ENCODE measurements around the gene GALNT13.
A peak's percentile ranks its signal among the peaks of the same experiment; 100 is the strongest.

The GALNT13 gene

GRCh38 chr2:153971855-153972254 is 100.1 kb downstream of the GALNT13 start:
- H3K36me3 Mint-ChIP-seq (ENCODE audit: insufficient read depth) = no peaks in the 10 kb centered on the region
- H3K4me1 Mint-ChIP-seq (ENCODE audit: low read depth in 2 of 2) = no peaks in the 10 kb centered on the region
- H3K27me3 Mint-ChIP-seq = no peaks in the 10 kb centered on the region
- peaks cover 8 to 11% of the 10 kb centered on the region in 2 donors for H3K9me3 Mint-ChIP-seq
- DNase-seq (no peak), ATAC-seq (replicated peaks) (no peak)
- no peak overlapping the region for H3K4me3 Mint-ChIP-seq
- H3K27ac Mint-ChIP-seq = no peak overlapping the region

- DNase-seq (no peak), ATAC-seq (replicated peaks) (no peak)
- H3K27ac Mint-ChIP-seq = no peak overlapping the region
- no peaks in the 10 kb centered on the region for H3K4me1 Mint-ChIP-seq (ENCODE audit: low read depth in 2 of 2)
- no peaks in the 10 kb centered on the region for H3K27me3 Mint-ChIP-seq
- H3K4me3 Mint-ChIP-seq = no peak overlapping the region
- H3K9me3 Mint-ChIP-seq = peaks cover 8 to 11% of the 10 kb centered on the region in 2 donors
- H3K36me3 Mint-ChIP-seq (ENCODE audit: insufficient read depth) = no peaks in the 10 kb centered on the region
Observed at GRCh38 chr2:153972412-153972811, 100.7 kb downstream of the GALNT13 start.

- no peak overlapping the region for H3K4me3 Mint-ChIP-seq
- H3K9me3 Mint-ChIP-seq = peaks cover 16 to 19% of the 10 kb centered on the region in 2 donors
- ATAC-seq (replicated peaks) = no peak
Observed at GRCh38 chr2:153986488-153987229, 114.9 kb downstream of the GALNT13 start.

GRCh38 chr2:153990771-153991170 is 119.0 kb downstream of the GALNT13 start:
- H3K27ac Mint-ChIP-seq = no peak overlapping the region
- no peaks in the 10 kb centered on the region for H3K36me3 Mint-ChIP-seq (ENCODE audit: insufficient read depth)
- H3K4me3 Mint-ChIP-seq = no peak overlapping the region
- ATAC-seq (replicated peaks) (no peak), DNase-seq (no peak)
- H3K4me1 Mint-ChIP-seq (ENCODE audit: low read depth in 2 of 2) = no peaks in the 10 kb centered on the region
- peaks cover 15 to 19% of the 10 kb centered on the region in 2 donors for H3K9me3 Mint-ChIP-seq
- no peaks in the 10 kb centered on the region for H3K27me3 Mint-ChIP-seq

More at GRCh38 chr2:153986488-153987229, 114.9 kb downstream of the GALNT13 start:
- no peaks in the 10 kb centered on the region for H3K27me3 Mint-ChIP-seq
- DNase-seq = no peak
- no peaks in the 10 kb centered on the region for H3K36me3 Mint-ChIP-seq (ENCODE audit: insufficient read depth)
- H3K4me1 Mint-ChIP-seq (ENCODE audit: low read depth in 2 of 2) = no peaks in the 10 kb centered on the region
- H3K27ac Mint-ChIP-seq = no peak overlapping the region

GRCh38 chr2:154013514-154013913 is 141.8 kb downstream of the GALNT13 start:
- Mint-ChIP-seq H3K4me1 (ENCODE audit: low read depth in 2 of 2) (no peaks in the 10 kb centered on the region), H3K9me3 (peaks cover 13 to 37% of the 10 kb centered on the region in 2 donors), H3K27ac (no peak overlapping the region), H3K36me3 (ENCODE audit: insufficient read depth) (no peaks in the 10 kb centered on the region), H3K4me3 (no peak overlapping the region), H3K27me3 (no peaks in the 10 kb centered on the region)
- DNase-seq (no peak), ATAC-seq (replicated peaks) (no peak)

- DNase-seq (no peak), ATAC-seq (replicated peaks) (no peak)
- Mint-ChIP-seq H3K27ac (no peak overlapping the region), H3K27me3 (no peaks in the 10 kb centered on the region), H3K36me3 (ENCODE audit: insufficient read depth) (no peaks in the 10 kb centered on the region), H3K4me1 (ENCODE audit: low read depth in 2 of 2) (no peaks in the 10 kb centered on the region), H3K9me3 (peaks cover 13 to 27% of the 10 kb centered on the region in 2 donors), H3K4me3 (no peak overlapping the region)
Observed at GRCh38 chr2:154015233-154015632, 143.5 kb downstream of the GALNT13 start.

GRCh38 chr2:154029504-154029903 is 157.8 kb downstream of the GALNT13 start:
- Mint-ChIP-seq H3K36me3 (ENCODE audit: insufficient read depth) (no peaks in the 10 kb centered on the region), H3K27ac (no peak overlapping the region), H3K9me3 (peaks cover 11 to 18% of the 10 kb centered on the region in 2 donors), H3K4me1 (ENCODE audit: low read depth in 2 of 2) (no peaks in the 10 kb centered on the region), H3K4me3 (no peak overlapping the region), H3K27me3 (no peaks in the 10 kb centered on the region)
- DNase-seq = no peak
- ATAC-seq (replicated peaks) = no peak

GRCh38 chr2:154032220-154032619 is 160.5 kb downstream of the GALNT13 start:
- no peak for DNase-seq
- Mint-ChIP-seq H3K27me3 (no peaks in the 10 kb centered on the region), H3K36me3 (ENCODE audit: insufficient read depth) (no peaks in the 10 kb centered on the region), H3K4me3 (no peak overlapping the region), H3K4me1 (ENCODE audit: low read depth in 2 of 2) (no peaks in the 10 kb centered on the region), H3K9me3 (peaks cover 6 to 7% of the 10 kb centered on the region in 2 donors), H3K27ac (peak overlapping the region in 1 of 2 donors; percentile 5)
- no peak for ATAC-seq (replicated peaks)

- Mint-ChIP-seq H3K36me3 (ENCODE audit: insufficient read depth) (no peaks in the 10 kb centered on the region), H3K27ac (no peak overlapping the region), H3K27me3 (no peaks in the 10 kb centered on the region), H3K4me1 (ENCODE audit: low read depth in 2 of 2) (no peaks in the 10 kb centered on the region), H3K4me3 (no peak overlapping the region), H3K9me3 (peaks cover 9 to 16% of the 10 kb centered on the region in 2 donors)
- DNase-seq (no peak), ATAC-seq (replicated peaks) (no peak)
Observed at GRCh38 chr2:154046493-154046892, 174.8 kb downstream of the GALNT13 start.

- ATAC-seq (replicated peaks) = no peak
Observed at GRCh38 chr2:154048905-154049304, 177.2 kb downstream of the GALNT13 start.

GRCh38 chr2:154049561-154049960 is 177.8 kb downstream of the GALNT13 start:
- Mint-ChIP-seq H3K4me1 (ENCODE audit: low read depth in 2 of 2) (no peaks in the 10 kb centered on the region), H3K4me3 (no peak overlapping the region), H3K9me3 (peaks cover 0 to 4% of the 10 kb centered on the region in 2 donors), H3K27me3 (no peaks in the 10 kb centered on the region), H3K36me3 (ENCODE audit: insufficient read depth) (no peaks in the 10 kb centered on the region), H3K27ac (no peak overlapping the region)
- ATAC-seq (replicated peaks) (no peak), DNase-seq (no peak)

More at GRCh38 chr2:154048905-154049304, 177.2 kb downstream of the GALNT13 start:
- Mint-ChIP-seq H3K4me1 (ENCODE audit: low read depth in 2 of 2) (no peaks in the 10 kb centered on the region), H3K4me3 (no peak overlapping the region), H3K36me3 (ENCODE audit: insufficient read depth) (no peaks in the 10 kb centered on the region), H3K27me3 (no peaks in the 10 kb centered on the region), H3K27ac (no peak overlapping the region), H3K9me3 (peaks cover 5 to 7% of the 10 kb centered on the region in 2 donors)
- no peak for DNase-seq

GRCh38 chr2:154067124-154067523 is 195.4 kb downstream of the GALNT13 start:
- H3K4me3 Mint-ChIP-seq = no peak overlapping the region
- H3K36me3 Mint-ChIP-seq (ENCODE audit: insufficient read depth) = peaks cover 3% of the 10 kb centered on the region
- no peaks in the 10 kb centered on the region for H3K27me3 Mint-ChIP-seq
- DNase-seq (no peak), ATAC-seq (replicated peaks) (no peak)
- no peak overlapping the region for H3K27ac Mint-ChIP-seq
- peaks cover 8 to 14% of the 10 kb centered on the region in 2 donors for H3K9me3 Mint-ChIP-seq
- no peaks in the 10 kb centered on the region for H3K4me1 Mint-ChIP-seq (ENCODE audit: low read depth in 2 of 2)

- H3K36me3 Mint-ChIP-seq (ENCODE audit: insufficient read depth) = no peaks in the 10 kb centered on the region
- H3K9me3 Mint-ChIP-seq = peaks cover 0 to 15% of the 10 kb centered on the region in 2 donors
- DNase-seq = no peak
- no peak overlapping the region for H3K4me3 Mint-ChIP-seq
- H3K27ac Mint-ChIP-seq = no peak overlapping the region
- ATAC-seq (replicated peaks) = no peak
- no peaks in the 10 kb centered on the region for H3K4me1 Mint-ChIP-seq (ENCODE audit: low read depth in 2 of 2)
- H3K27me3 Mint-ChIP-seq = no peaks in the 10 kb centered on the region
Observed at GRCh38 chr2:154078926-154079325, 207.2 kb downstream of the GALNT13 start.

- H3K36me3 Mint-ChIP-seq (ENCODE audit: insufficient read depth) = no peaks in the 10 kb centered on the region
- no peaks in the 10 kb centered on the region for H3K4me1 Mint-ChIP-seq (ENCODE audit: low read depth in 2 of 2)
- no peak for DNase-seq
- no peaks in the 10 kb centered on the region for H3K9me3 Mint-ChIP-seq
- H3K27me3 Mint-ChIP-seq = no peaks in the 10 kb centered on the region
- no peak overlapping the region for H3K4me3 Mint-ChIP-seq
- no peak for ATAC-seq (replicated peaks)
- no peak overlapping the region for H3K27ac Mint-ChIP-seq
Observed at GRCh38 chr2:154092571-154092970, 220.8 kb downstream of the GALNT13 start.
